Measurements from ENCODE around the gene FBXL14. TPM values are rescaled to one million over a fixed set of nuclear protein-coding genes. Genes with fewer than 3 reads are reported as not detected.

FBXL14 gene
- polyA plus RNA-seq, 2 of the 4 experiments (the other 2 are of a cell fraction), result 6.7 to 7.1 TPM

GRCh38 chr12:1587927-1588574, 6.3 kb downstream of the FBXL14 start:
- no peak overlapping the region for H3K27ac ChIP-seq
- TF ChIP-seq POLR2A (IDR thresholded peaks at IDR 0.05; ENCODE audit: low read length) (no peak), CHD2 (IDR thresholded peaks at IDR 0.05; ENCODE audit: low read length, partially characterized antibody) (no peak), PHF8 (IDR thresholded peaks at IDR 0.05; ENCODE audit: borderline replicate concordance, low read depth) (no peak), HOXB13 (CRISPR knock-in tag; IDR thresholded peaks at IDR 0.05; ENCODE audit: low read depth) (no peak), CEBPB (IDR thresholded peaks at IDR 0.05) (no peak), NPAS2 (CRISPR knock-in tag; IDR thresholded peaks at IDR 0.05; ENCODE audit: borderline replicate concordance) (no peak), EHMT2 (IDR thresholded peaks at IDR 0.05; ENCODE audit: low read depth) (no peak), CBX8 (IDR thresholded peaks at IDR 0.05) (no peak), ELK1 (IDR thresholded peaks at IDR 0.05; ENCODE audit: low read depth, low read length) (no peak), PBX3 (IDR thresholded peaks at IDR 0.05) (no peak), RNF2 (IDR thresholded peaks at IDR 0.05; ENCODE audit: borderline replicate concordance, low read depth) (no peak), ATOH8 (CRISPR knock-in tag; IDR thresholded peaks at IDR 0.05; ENCODE audit: low read depth) (no peak), KDM5A (IDR thresholded peaks at IDR 0.05) (no peak), FOSB (CRISPR knock-in tag; IDR thresholded peaks at IDR 0.05) (no peak), ESRRA (IDR thresholded peaks at IDR 0.05; ENCODE audit: borderline replicate concordance, low read length) (no peak), MAX (IDR thresholded peaks at IDR 0.05) (no peak), HEYL (CRISPR knock-in tag; IDR thresholded peaks at IDR 0.05) (no peak), KDM1A (IDR thresholded peaks at IDR 0.05; ENCODE audit: low read depth) (no peak)
- peaks cover 30% of the 10 kb centered on the region for H3K4me1 ChIP-seq
- WGBS (ENCODE audit: missing lambda C conversion rate), result 68% methylated on average over 5 of the region's 5 CpGs
- no peaks in the 10 kb centered on the region for H3K9me3 ChIP-seq
- FAIRE-seq (no peak), ATAC-seq (no peak), DNase-seq (ENCODE audit: low read depth in 1 of 2, low spot score in 1 of 2) (no peak)
- no peak overlapping the region for H3K4me2 ChIP-seq
- POLR2A ChIA-PET, result interaction anchor here (1.9 kb wide), 1 partner anchor 470 kb away, joined by 4 read pairs; no protein-coding TSS in a partner anchor
- CTCF ChIA-PET, result interaction anchor here (0.6 to 6.1 kb wide), 8 partner anchors 11 to 688 kb away, joined by 3 to 73 read pairs (median 3); partner anchors contain the start of gene RAD52
- no peak overlapping the region for H3K4me3 ChIP-seq

GRCh38 chr12:1584326-1584725, 10.1 kb downstream of the FBXL14 start:
- FAIRE-seq, result no peak
- Histone ChIP-seq H3K4me1 (0 out of 3 replicates have a peak, but pooled peaks cover 2% of the 10 kb centered on the region), H3K9me3 (no peaks in the 10 kb centered on the region), H3K4me2 (no peak overlapping the region), H3K27ac (no peak overlapping the region), H3K4me3 (no peak overlapping the region)
- 65% methylated on average over 4 of the region's 4 CpGs for WGBS (ENCODE audit: missing lambda C conversion rate)
- POLR2A ChIA-PET, result interaction anchor here (1.5 kb wide), 1 partner anchor 466 kb away, joined by 12 read pairs; no protein-coding TSS in a partner anchor
- no peak for ATAC-seq
- DNase-seq (ENCODE audit: low read depth in 1 of 2, low spot score in 1 of 2), result no peak
- CTCF ChIA-PET, result interaction anchor here (0.6 to 12.2 kb wide), 42 partner anchors 9 to 1014 kb away, joined by 3 to 198 read pairs (median 5); partner anchors contain the start of gene RAD52
- TF ChIP-seq SREBF2 (IDR thresholded peaks at IDR 0.05), result no peak
- no peak for TF ChIP-seq ZSCAN20 (CRISPR knock-in tag; IDR thresholded peaks at IDR 0.05)
- no peak for TF ChIP-seq RNF2 (IDR thresholded peaks at IDR 0.05; ENCODE audit: borderline replicate concordance, low read depth)
- TF ChIP-seq E2F6 (IDR thresholded peaks at IDR 0.05; ENCODE audit: borderline replicate concordance, low read depth), result no peak
- no peak for TF ChIP-seq ZNF302 (CRISPR knock-in tag; IDR thresholded peaks at IDR 0.05)
- no peak for TF ChIP-seq FOXS1 (CRISPR knock-in tag; IDR thresholded peaks at IDR 0.05)
- no peak for TF ChIP-seq KDM5A (IDR thresholded peaks at IDR 0.05)
- TF ChIP-seq HDAC2 (IDR thresholded peaks at IDR 0.05), result no peak
- no peak for TF ChIP-seq REST (IDR thresholded peaks at IDR 0.05)
- no peak for TF ChIP-seq ATOH8 (CRISPR knock-in tag; IDR thresholded peaks at IDR 0.05; ENCODE audit: low read depth)
- no peak for TF ChIP-seq HOXA7 (CRISPR knock-in tag; IDR thresholded peaks at IDR 0.05)
